ENCODE measurements around the gene HLA-DQA2. TPM values are rescaled to one million over a fixed set of nuclear protein-coding genes. Genes with fewer than 3 reads are reported as not detected.

HLA-DQA2 gene
- total and polyA plus RNA-seq, 7 donors = 0.16 to 1.8 (median 0.99) TPM; not detected in 4

- H3K4me1 ChIP-seq = no peaks in the 10 kb centered on the region
- TF ChIP-seq CTCF (IDR thresholded peaks at IDR 0.05) = no peak
- no peak for ATAC-seq
Observed at GRCh38 chr6:32752580-32752979, 11.4 kb downstream of the HLA-DQA2 start.

GRCh38 chr6:32759669-32760068 lies 18.5 kb downstream of the HLA-DQA2 start:
- peaks cover 4 to 25% (median 10%) of the 10 kb centered on the region in 3 donors for H3K27me3 ChIP-seq (ENCODE audit: insufficient read depth in 3 of 3, low read length in 2 of 3)

More at GRCh38 chr6:32752580-32752979, 11.4 kb downstream of the HLA-DQA2 start:
- intact Hi-C loops (cut with DNase I) = no loop called here
- Histone ChIP-seq H3K9me3 (no peaks in the 10 kb centered on the region), H3K36me3 (ENCODE audit: insufficient read depth in 1 of 2, low read depth in 1 of 2) (no peaks in the 10 kb centered on the region), H3K4me3 (no peak overlapping the region), H3K27ac (no peak overlapping the region), H3K27me3 (ENCODE audit: insufficient read depth in 3 of 3, low read length in 2 of 3) (peaks cover 0 to 7% (median 7%) of the 10 kb centered on the region in 3 donors)
- 28 to 32% (median 31%) methylated on average over 8 of the region's 8 CpGs for WGBS, 3 donors
- DNase-seq = no peak

GRCh38 chr6:32761072-32761471 lies 19.9 kb downstream of the HLA-DQA2 start:
- Histone ChIP-seq H3K4me3 (no peak overlapping the region), H3K27ac (no peak overlapping the region), H3K4me1 (no peaks in the 10 kb centered on the region), H3K9me3 (no peaks in the 10 kb centered on the region), H3K36me3 (ENCODE audit: insufficient read depth in 1 of 2, low read depth in 1 of 2) (no peaks in the 10 kb centered on the region), H3K27me3 (ENCODE audit: insufficient read depth in 3 of 3, low read length in 2 of 3) (peaks cover 4 to 20% (median 13%) of the 10 kb centered on the region in 3 donors)
- intact Hi-C loops (cut with DNase I) = no loop called here
- no peak for DNase-seq
- no peak for ATAC-seq
- 81 to 86% (median 82%) methylated on average over 16 of the region's 16 CpGs for WGBS, 3 donors
- no peak for TF ChIP-seq CTCF (IDR thresholded peaks at IDR 0.05)

More at GRCh38 chr6:32759669-32760068, 18.5 kb downstream of the HLA-DQA2 start:
- no peak for TF ChIP-seq CTCF (IDR thresholded peaks at IDR 0.05)
- intact Hi-C loops (cut with DNase I) = no loop called here
- 70 to 88% (median 83%) methylated on average over 1 of the region's 1 CpG for WGBS, 3 donors
- no peaks in the 10 kb centered on the region for H3K4me1 ChIP-seq
- no peaks in the 10 kb centered on the region for H3K36me3 ChIP-seq (ENCODE audit: insufficient read depth in 1 of 2, low read depth in 1 of 2)
- ATAC-seq (no peak), DNase-seq (no peak)
- no peaks in the 10 kb centered on the region for H3K9me3 ChIP-seq
- H3K4me3 ChIP-seq = no peak overlapping the region
- no peak overlapping the region for H3K27ac ChIP-seq

GRCh38 chr6:32761548-32761947 lies 20.4 kb downstream of the HLA-DQA2 start:
- no peaks in the 10 kb centered on the region for H3K4me1 ChIP-seq
- WGBS, 3 donors = 43 to 67% (median 61%) methylated on average over 39 to 40 of the region's 40 CpGs
- TF ChIP-seq CTCF (IDR thresholded peaks at IDR 0.05) = no peak
- no peak for DNase-seq
- no peak overlapping the region for H3K4me3 ChIP-seq
- peaks cover 4 to 20% (median 13%) of the 10 kb centered on the region in 3 donors for H3K27me3 ChIP-seq (ENCODE audit: insufficient read depth in 3 of 3, low read length in 2 of 3)
- no peaks in the 10 kb centered on the region for H3K36me3 ChIP-seq (ENCODE audit: insufficient read depth in 1 of 2, low read depth in 1 of 2)
- no peak for ATAC-seq
- no peak overlapping the region for H3K27ac ChIP-seq
- no peaks in the 10 kb centered on the region for H3K9me3 ChIP-seq
- intact Hi-C loops (cut with DNase I) = no loop called here

GRCh38 chr6:32763421-32763820 lies 22.2 kb downstream of the HLA-DQA2 start, which contains the start of gene HLA-DQB2:
Gene HLA-DQB2, minus strand, starts transcription at chr6:32763532. Its CDS starts 62 bp downstream, at chr6:32763470.
- H3K27me3 ChIP-seq (ENCODE audit: insufficient read depth in 3 of 3, low read length in 2 of 3) = peaks cover 6 to 32% (median 12%) of the 10 kb centered on the region in 3 donors
- 30 to 41% (median 31%) methylated on average over 4 of the region's 4 CpGs for WGBS, 3 donors
- H3K9me3 ChIP-seq = no peaks in the 10 kb centered on the region

More at GRCh38 chr6:32763421-32763820, 22.2 kb downstream of the HLA-DQA2 start, which contains the start of gene HLA-DQB2:
- H3K4me3 ChIP-seq = no peak within 1 kb of the TSS
- no peaks in the 10 kb centered on the region for H3K36me3 ChIP-seq (ENCODE audit: insufficient read depth in 1 of 2, low read depth in 1 of 2)
- no peak within 1 kb of the TSS for H3K27ac ChIP-seq
- intact Hi-C loops (cut with DNase I) = no loop called here
- no peaks in the 10 kb centered on the region for H3K4me1 ChIP-seq
- ATAC-seq (no peak), DNase-seq (no peak)
- no peak for TF ChIP-seq CTCF (IDR thresholded peaks at IDR 0.05)

Data from psoas muscle (tissue), 8 donors.